ENCODE measurements around the gene IL18RAP. TPM values are rescaled to one million over a fixed set of nuclear protein-coding genes. Genes with fewer than 3 reads are reported as not detected.

Gene IL18RAP
- total RNA-seq, 2 donors from 2014 or later, result 0.52 to 2.4 TPM

- no peak for DNase-seq
- intact Hi-C loops (cut with DNase I, micrococcal nuclease), result loop anchor here in 1 of 2 donors (10.0 kb wide), 1 partner anchor 429 kb away; no protein-coding TSS in a partner anchor
- ATAC-seq, result no peak
These were observed 21.3 kb downstream of the IL18RAP start for GRCh38 chr2:102444233-102444632.

DNA sequence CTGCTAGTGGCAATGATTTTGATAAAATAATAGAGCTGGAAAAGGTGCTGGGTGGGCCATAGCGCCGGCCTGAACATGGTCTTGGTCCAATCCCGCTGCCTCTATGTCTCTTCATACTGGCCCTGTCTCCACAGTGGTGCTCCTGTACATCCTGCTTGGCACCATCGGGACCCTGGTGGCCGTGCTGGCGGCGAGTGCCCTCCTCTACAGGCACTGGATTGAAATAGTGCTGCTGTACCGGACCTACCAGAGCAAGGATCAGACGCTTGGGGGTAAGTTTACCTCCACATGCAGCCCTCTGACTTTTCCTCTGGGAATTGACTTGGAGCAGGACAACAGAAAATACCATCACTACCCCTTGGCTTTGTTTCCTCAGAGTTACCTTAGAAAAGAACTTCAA lies 24.0 kb downstream of the IL18RAP start:
- DNase-seq, result no peak
- intact Hi-C loops (cut with DNase I, micrococcal nuclease), result loop anchor here in 1 of 2 donors (10.0 kb wide), 1 partner anchor 432 kb away; no protein-coding TSS in a partner anchor
- no peak for ATAC-seq

- peak in 1 of 2 donors; percentile 35 for DNase-seq
- no peak for ATAC-seq
- intact Hi-C loops (cut with DNase I, micrococcal nuclease), result loop anchor here in 1 of 2 donors (10.0 kb wide), 1 partner anchor 435 kb away; no protein-coding TSS in a partner anchor
These were observed 26.5 kb downstream of the IL18RAP start for GRCh38 chr2:102449370-102449974.

- DNase-seq (no peak), ATAC-seq (no peak)
- intact Hi-C loops (cut with DNase I, micrococcal nuclease), result no loop called here
These were observed 29.0 kb downstream of the IL18RAP start for GRCh38 chr2:102451968-102452367.

- intact Hi-C loops (cut with DNase I, micrococcal nuclease), result no loop called here
- DNase-seq, result peak in 1 of 2 donors; percentile 36
These were observed 30.5 kb downstream of the IL18RAP start for GRCh38 chr2:102453501-102453900.

GRCh38 chr2:102455061-102455670 lies 32.2 kb downstream of the IL18RAP start:
- intact Hi-C loops (cut with DNase I, micrococcal nuclease), result no loop called here
- DNase-seq (no peak), ATAC-seq (peak; percentile 76)

More at GRCh38 chr2:102453501-102453900, 30.5 kb downstream of the IL18RAP start:
- peak; percentile 78 for ATAC-seq

GRCh38 chr2:102460467-102460866 lies 37.5 kb downstream of the IL18RAP start:
- no peak for DNase-seq
- intact Hi-C loops (cut with DNase I, micrococcal nuclease), result no loop called here
- ATAC-seq, result no peak

GRCh38 chr2:102461188-102461587 lies 38.2 kb downstream of the IL18RAP start:
- intact Hi-C loops (cut with DNase I, micrococcal nuclease), result no loop called here
- DNase-seq, result no peak
- no peak for ATAC-seq

- DNase-seq (no peak), ATAC-seq (no peak)
- intact Hi-C loops (cut with DNase I, micrococcal nuclease), result no loop called here
These were observed 40.2 kb downstream of the IL18RAP start for GRCh38 chr2:102463160-102463559.

GRCh38 chr2:102470168-102470567 lies 47.2 kb downstream of the IL18RAP start:
- ATAC-seq (no peak), DNase-seq (no peak)
- intact Hi-C loops (cut with DNase I, micrococcal nuclease), result loop anchor here in 1 of 2 donors (10.0 kb wide), 2 partner anchors 145 to 235 kb away; partner anchors contain the start of gene SLC9A2

- peak in 1 of 2 donors; percentile 73 for DNase-seq
- intact Hi-C loops (cut with DNase I, micrococcal nuclease), result loop anchor here in 1 of 2 donors (10.0 kb wide), 2 partner anchors 142 to 232 kb away; partner anchors contain the start of gene SLC9A2
- ATAC-seq, result peak; percentile 77
These were observed 50.1 kb downstream of the IL18RAP start, which contains the start of gene SLC9A4 for GRCh38 chr2:102473020-102473419. SLC9A4 (plus strand) TSS chr2:102473226; CDS start chr2:102473760, 534 bp downstream.

DNA sequence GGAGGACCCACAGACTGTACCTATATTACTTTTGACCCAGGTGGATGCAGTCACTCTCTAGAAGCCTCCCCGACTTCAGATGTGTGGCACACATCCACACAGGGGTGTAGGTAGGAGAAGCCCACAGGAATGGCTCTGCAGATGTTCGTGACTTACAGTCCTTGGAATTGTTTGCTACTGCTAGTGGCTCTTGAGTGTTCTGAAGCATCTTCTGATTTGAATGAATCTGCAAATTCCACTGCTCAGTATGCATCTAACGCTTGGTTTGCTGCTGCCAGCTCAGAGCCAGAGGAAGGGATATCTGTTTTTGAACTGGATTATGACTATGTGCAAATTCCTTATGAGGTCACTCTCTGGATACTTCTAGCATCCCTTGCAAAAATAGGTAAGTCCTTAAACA lies 50.7 kb downstream of the IL18RAP start:
- DNase-seq (no peak), ATAC-seq (peak; percentile 4)
- intact Hi-C loops (cut with DNase I, micrococcal nuclease), result loop anchor here in 1 of 2 donors (10.0 kb wide), 2 partner anchors 141 to 231 kb away; partner anchors contain the start of gene SLC9A2

- ATAC-seq, result peak; percentile 72
- intact Hi-C loops (cut with DNase I, micrococcal nuclease), result loop anchor here in 1 of 2 donors (10.0 kb wide), 2 partner anchors 140 to 230 kb away; partner anchors contain the start of gene SLC9A2
- no peak for DNase-seq
These were observed 51.8 kb downstream of the IL18RAP start for GRCh38 chr2:102474785-102475184.

DNA sequence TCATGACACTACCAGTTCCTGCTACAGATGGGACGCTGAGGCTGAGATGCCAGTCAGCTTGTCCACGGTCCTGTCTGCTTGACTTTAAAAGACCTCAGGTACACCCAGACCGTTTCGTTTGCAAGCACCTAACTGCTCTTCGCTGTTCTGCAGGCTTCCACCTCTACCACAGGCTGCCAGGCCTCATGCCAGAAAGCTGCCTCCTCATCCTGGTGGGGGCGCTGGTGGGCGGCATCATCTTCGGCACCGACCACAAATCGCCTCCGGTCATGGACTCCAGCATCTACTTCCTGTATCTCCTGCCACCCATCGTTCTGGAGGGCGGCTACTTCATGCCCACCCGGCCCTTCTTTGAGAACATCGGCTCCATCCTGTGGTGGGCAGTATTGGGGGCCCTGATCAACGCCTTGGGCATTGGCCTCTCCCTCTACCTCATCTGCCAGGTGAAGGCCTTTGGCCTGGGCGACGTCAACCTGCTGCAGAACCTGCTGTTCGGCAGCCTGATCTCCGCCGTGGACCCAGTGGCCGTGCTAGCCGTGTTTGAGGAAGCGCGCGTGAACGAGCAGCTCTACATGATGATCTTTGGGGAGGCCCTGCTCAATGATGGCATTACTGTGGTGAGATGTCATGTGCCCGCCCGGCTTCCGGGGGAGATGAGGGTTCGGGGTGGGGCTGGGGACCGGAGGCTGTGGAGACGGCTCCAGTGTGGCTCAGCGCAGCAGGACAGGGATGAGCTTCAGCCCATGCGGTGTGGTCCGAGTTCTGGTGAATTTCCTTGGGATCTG lies 55.9 kb downstream of the IL18RAP start:
- intact Hi-C loops (cut with DNase I, micrococcal nuclease), result loop anchor here in 1 of 2 donors (10.0 kb wide), 2 partner anchors 136 to 226 kb away; partner anchors contain the start of gene SLC9A2
- DNase-seq, result no peak
- no peak for ATAC-seq

- DNase-seq (no peak), ATAC-seq (no peak)
- intact Hi-C loops (cut with DNase I, micrococcal nuclease), result no loop called here
These were observed 57.6 kb downstream of the IL18RAP start for GRCh38 chr2:102480285-102481195.

- ATAC-seq (no peak), DNase-seq (no peak)
- intact Hi-C loops (cut with DNase I, micrococcal nuclease), result no loop called here
These were observed 59.0 kb downstream of the IL18RAP start for GRCh38 chr2:102481931-102482330.

- intact Hi-C loops (cut with DNase I, micrococcal nuclease), result no loop called here
- ATAC-seq (no peak), DNase-seq (no peak)
These were observed 60.1 kb downstream of the IL18RAP start for GRCh38 chr2:102483086-102483485.

Data from left colon (tissue), 2 donors.